Measurements from ENCODE around the gene FIGNL1.

The FIGNL1 gene

GRCh38 chr7:50426280-50427045 lies 23.7 kb downstream of the FIGNL1 start:
- DNase-seq, result no peak

GRCh38 chr7:50425318-50425717 lies 24.8 kb downstream of the FIGNL1 start:
- no peak for DNase-seq

GRCh38 chr7:50423860-50424259 lies 26.3 kb downstream of the FIGNL1 start:
- DNase-seq, result no peak

- DNase-seq, result no peak
These were observed 27.3 kb downstream of the FIGNL1 start for GRCh38 chr7:50422858-50423257.

- DNase-seq, result no peak
These were observed 29.1 kb downstream of the FIGNL1 start for GRCh38 chr7:50421043-50421442.

GRCh38 chr7:50418526-50419290 lies 31.4 kb downstream of the FIGNL1 start:
- DNase-seq, result no peak

GRCh38 chr7:50418086-50418515 lies 32.0 kb downstream of the FIGNL1 start:
- DNase-seq, result peak; percentile 84

GRCh38 chr7:50416527-50417182 lies 33.5 kb downstream of the FIGNL1 start:
- no peak for DNase-seq

GRCh38 chr7:50415844-50416364 lies 34.2 kb downstream of the FIGNL1 start:
- no peak for DNase-seq

- DNase-seq, result no peak
These were observed 36.6 kb downstream of the FIGNL1 start for GRCh38 chr7:50413561-50413960.

- DNase-seq, result no peak
These were observed 37.2 kb downstream of the FIGNL1 start for GRCh38 chr7:50412973-50413372.

- DNase-seq, result no peak
These were observed 38.8 kb downstream of the FIGNL1 start for GRCh38 chr7:50411332-50411731.

- no peak for DNase-seq
These were observed 40.0 kb downstream of the FIGNL1 start for GRCh38 chr7:50409856-50410745.

GRCh38 chr7:50406935-50407334 lies 43.2 kb downstream of the FIGNL1 start:
- DNase-seq, result no peak

GRCh38 chr7:50405221-50405620 lies 44.9 kb downstream of the FIGNL1 start:
- no peak for DNase-seq

GRCh38 chr7:50404392-50404791 lies 45.8 kb downstream of the FIGNL1 start:
- no peak for DNase-seq

- DNase-seq, result no peak
These were observed 50.0 kb downstream of the FIGNL1 start for GRCh38 chr7:50400114-50400513.

GRCh38 chr7:50399635-50400034 lies 50.5 kb downstream of the FIGNL1 start:
- DNase-seq, result no peak

GRCh38 chr7:50399206-50399605 lies 50.9 kb downstream of the FIGNL1 start:
- DNase-seq, result no peak

- no peak for DNase-seq
These were observed 52.2 kb downstream of the FIGNL1 start for GRCh38 chr7:50397971-50398324.

- peak; percentile 87 for DNase-seq
These were observed 52.7 kb downstream of the FIGNL1 start for GRCh38 chr7:50397320-50397970.

- peak; percentile 76 for DNase-seq
These were observed 53.3 kb downstream of the FIGNL1 start for GRCh38 chr7:50396856-50397255.

Data from CD4-positive, alpha-beta T cell treated with Interleukin-4 for 4 hours (primary cell).